Parathyroid adenoma (tissue), 2 donors: ENCODE results near the gene CRTC2.

Experiments
- H2AFZ ChIP-seq: fragments of 300-600 bp; sonication (generic); one replicate; pipeline ENCODE4 v1.7.0; 2017; ENCODE audit warnings: antibody characterized with exemption, mild to moderate bottlenecking
- H3K27ac ChIP-seq: fragments of 300-600 bp; sonication (generic); one replicate; pipeline ENCODE4 v1.7.0; 2017
- H3K27me3 ChIP-seq: fragments of 300-600 bp; sonication (generic); one replicate; pipeline ENCODE4 v1.7.0; 2017; ENCODE audit warnings: low read length; ENCODE audit not compliant: control insufficient read depth, insufficient read depth
- H3K36me3 ChIP-seq: fragments of 300-600 bp; sonication (generic); one replicate; pipeline ENCODE4 v1.7.0; 2017; ENCODE audit warnings: low read length; ENCODE audit not compliant: control insufficient read depth, insufficient read depth
- H3K4me1 ChIP-seq: fragments of 300-600 bp; sonication (generic); one replicate; pipeline ENCODE4 v1.7.0; 2017; ENCODE audit warnings: control low read depth
- H3K4me2 ChIP-seq: fragments of 300-600 bp; sonication (generic); one replicate; pipeline ENCODE4 v1.7.0; 2017; ENCODE audit warnings: low read length
- H3K4me3 ChIP-seq: fragments of 300-600 bp; sonication (generic); one replicate; pipeline ENCODE4 v1.7.0; 2017; ENCODE audit warnings: low read depth, low read length
- H3K79me2 ChIP-seq: fragments of 300-600 bp; sonication (generic); one replicate; pipeline ENCODE4 v1.7.0; 2017; ENCODE audit warnings: control low read depth
- H3K9ac ChIP-seq: fragments of 300-600 bp; sonication (generic); one replicate; pipeline ENCODE4 v1.7.0; 2017; ENCODE audit warnings: mild to moderate bottlenecking
- H3K9me3 ChIP-seq: fragments of 300-600 bp; sonication (generic); one replicate; pipeline ENCODE4 v1.7.0; 2017; ENCODE audit warnings: low read length; ENCODE audit not compliant: control insufficient read depth
- TF ChIP-seq, protein P1 (sequence below): fragments of 300-600 bp; sonication (generic); IDR thresholded peaks from one replicate; pipeline ENCODE4 v1.7.0; 2017; ENCODE audit warnings: antibody characterized with exemption, mild to moderate bottlenecking
- donor health status: primary hyperparathyroidism.

Gene CRTC2

DNA sequence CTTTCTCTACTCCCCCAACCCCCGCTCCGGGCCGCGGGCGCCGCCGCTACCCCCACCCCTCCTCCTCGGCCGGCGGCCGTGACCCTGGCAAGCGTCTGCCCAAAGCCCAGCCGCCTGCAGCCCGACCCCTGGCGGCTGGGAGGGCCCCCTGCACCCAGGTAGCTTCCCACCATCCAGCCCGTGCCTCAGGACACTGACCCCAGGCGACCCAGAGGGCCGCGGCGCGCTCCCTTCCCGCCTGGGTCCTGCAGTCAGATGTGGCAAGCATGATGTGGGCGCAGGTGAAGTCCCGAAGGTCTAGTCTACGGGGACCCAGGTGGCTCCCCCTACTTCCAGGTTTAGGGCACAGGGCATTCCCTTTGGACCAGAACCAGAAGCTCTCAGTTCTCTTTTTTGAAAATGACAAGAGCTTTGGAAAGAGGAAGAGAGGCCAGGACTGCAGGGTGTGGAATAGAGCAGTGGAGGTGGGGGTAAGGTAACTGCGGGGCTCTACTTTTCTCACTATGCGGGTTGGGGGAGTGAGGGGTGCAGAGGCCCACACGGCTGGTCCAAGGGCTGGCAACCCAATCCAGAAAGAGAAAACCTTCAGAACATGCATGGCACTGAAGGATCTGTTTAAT is 11.7 kb downstream of the CRTC2 start, which contains the start of gene DENND4B:
DENND4B (minus strand) TSS at position 97 of the 620 bp plus-strand sequence. CDS start 2,344 bp downstream, outside the sequence.
- no peaks in the 10 kb centered on the region for H3K9me3 ChIP-seq
- peak within 1 kb of the TSS; percentile 61 for H2AFZ ChIP-seq
- no peaks in the 10 kb centered on the region for H3K79me2 ChIP-seq
- peak within 1 kb of the TSS; percentile 80 for H3K27ac ChIP-seq
- TF ChIP-seq, protein P1, sequence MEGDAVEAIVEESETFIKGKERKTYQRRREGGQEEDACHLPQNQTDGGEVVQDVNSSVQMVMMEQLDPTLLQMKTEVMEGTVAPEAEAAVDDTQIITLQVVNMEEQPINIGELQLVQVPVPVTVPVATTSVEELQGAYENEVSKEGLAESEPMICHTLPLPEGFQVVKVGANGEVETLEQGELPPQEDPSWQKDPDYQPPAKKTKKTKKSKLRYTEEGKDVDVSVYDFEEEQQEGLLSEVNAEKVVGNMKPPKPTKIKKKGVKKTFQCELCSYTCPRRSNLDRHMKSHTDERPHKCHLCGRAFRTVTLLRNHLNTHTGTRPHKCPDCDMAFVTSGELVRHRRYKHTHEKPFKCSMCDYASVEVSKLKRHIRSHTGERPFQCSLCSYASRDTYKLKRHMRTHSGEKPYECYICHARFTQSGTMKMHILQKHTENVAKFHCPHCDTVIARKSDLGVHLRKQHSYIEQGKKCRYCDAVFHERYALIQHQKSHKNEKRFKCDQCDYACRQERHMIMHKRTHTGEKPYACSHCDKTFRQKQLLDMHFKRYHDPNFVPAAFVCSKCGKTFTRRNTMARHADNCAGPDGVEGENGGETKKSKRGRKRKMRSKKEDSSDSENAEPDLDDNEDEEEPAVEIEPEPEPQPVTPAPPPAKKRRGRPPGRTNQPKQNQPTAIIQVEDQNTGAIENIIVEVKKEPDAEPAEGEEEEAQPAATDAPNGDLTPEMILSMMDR: peak; percentile 89
- peak within 1 kb of the TSS; percentile 78 for H3K4me3 ChIP-seq
- no peaks in the 10 kb centered on the region for H3K27me3 ChIP-seq
- peak within 1 kb of the TSS; percentile 87 for H3K4me2 ChIP-seq
- no peaks in the 10 kb centered on the region for H3K36me3 ChIP-seq
- H3K4me1 ChIP-seq: no peaks in the 10 kb centered on the region
- H3K9ac ChIP-seq: no peak within 1 kb of the TSS

DNA sequence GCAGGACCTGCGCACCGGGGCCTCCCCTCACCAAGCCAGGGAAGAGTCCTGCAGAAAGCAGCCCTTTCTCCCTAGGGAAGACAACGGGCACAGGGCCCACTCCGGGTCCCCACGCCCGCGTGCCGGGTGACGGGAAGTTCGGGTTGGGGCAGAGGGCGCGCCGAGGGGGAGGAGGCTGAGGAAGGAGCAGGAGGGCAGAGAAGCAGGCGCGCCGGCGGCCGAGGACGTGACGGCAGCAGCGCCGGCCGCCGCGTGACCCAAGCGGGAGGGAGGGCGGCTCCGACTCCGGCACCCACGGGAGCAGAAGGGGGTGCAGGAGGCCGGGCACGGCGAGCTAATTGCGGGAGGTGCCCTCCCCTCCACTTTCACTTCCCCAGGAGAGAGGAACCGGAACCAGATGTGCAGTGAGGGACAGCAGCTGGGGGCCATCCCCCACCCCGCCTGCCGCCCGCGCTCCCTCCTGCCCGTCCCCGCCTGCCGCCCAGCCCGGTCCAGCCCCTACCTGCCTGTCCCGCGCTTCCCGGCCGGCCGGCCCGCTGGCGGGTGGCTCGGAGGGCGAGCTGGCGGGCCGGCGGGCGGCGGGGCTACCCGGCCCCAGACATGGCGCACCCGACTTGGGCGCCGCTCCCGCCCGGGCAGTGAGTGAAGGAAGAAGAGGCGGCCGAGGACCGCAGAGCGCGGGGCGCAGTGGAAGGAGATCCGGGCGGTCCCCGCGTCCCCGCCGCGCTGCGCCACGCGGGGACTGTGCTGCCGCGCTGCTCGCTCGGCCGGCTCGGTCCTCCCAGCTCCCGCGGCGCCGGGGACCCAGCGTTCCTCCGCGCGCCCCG is 12.4 kb downstream of the CRTC2 start:
- TF ChIP-seq, protein P1: no peak
- peak overlapping the region; percentile 87 for H3K4me2 ChIP-seq
- H3K9ac ChIP-seq: no peak overlapping the region
- H3K36me3 ChIP-seq: no peaks in the 10 kb centered on the region
- H3K4me1 ChIP-seq: no peaks in the 10 kb centered on the region
- H3K4me3 ChIP-seq: peak overlapping the region; percentile 78
- no peaks in the 10 kb centered on the region for H3K9me3 ChIP-seq
- peak overlapping the region; percentile 80 for H3K27ac ChIP-seq
- H3K27me3 ChIP-seq: no peaks in the 10 kb centered on the region
- H3K79me2 ChIP-seq: no peaks in the 10 kb centered on the region
- peak overlapping the region; percentile 61 for H2AFZ ChIP-seq

DNA sequence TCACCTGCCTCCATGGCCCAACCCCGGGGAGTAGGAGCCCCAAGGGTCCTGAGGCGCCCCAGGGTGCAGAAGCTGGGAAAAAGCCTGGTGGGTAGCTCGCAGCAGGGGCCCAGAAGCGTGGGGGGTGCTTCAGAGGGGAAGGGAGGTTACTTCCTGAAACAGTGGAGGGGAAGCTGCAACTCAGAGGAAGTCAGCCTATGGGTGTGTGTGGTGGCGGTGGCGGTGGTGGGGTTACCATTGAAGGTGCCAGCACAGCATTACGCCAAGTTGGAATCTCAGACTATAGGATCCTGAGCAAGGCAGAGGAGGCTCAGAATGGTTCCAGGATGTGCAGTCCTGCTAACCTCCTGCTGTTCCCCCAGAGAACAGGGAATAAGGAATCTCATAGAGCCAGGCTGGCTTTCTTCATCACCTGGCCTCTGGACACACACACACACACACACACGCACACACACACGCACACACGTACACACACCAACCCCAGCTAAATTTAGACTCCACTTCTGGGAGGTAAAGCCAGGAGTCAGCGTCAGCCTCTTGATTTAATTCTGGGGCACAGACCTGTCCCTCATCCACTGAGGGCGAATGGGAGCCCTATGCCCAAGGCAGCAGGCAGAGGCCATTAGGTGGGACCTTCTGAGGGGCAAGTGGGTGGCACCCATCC is 13.1 kb downstream of the CRTC2 start:
- H3K79me2 ChIP-seq: no peaks in the 10 kb centered on the region
- peak overlapping the region; percentile 78 for H3K4me3 ChIP-seq
- H3K27ac ChIP-seq: peak overlapping the region; percentile 80
- no peak overlapping the region for H3K9ac ChIP-seq
- peak overlapping the region; percentile 87 for H3K4me2 ChIP-seq
- H2AFZ ChIP-seq: peak overlapping the region; percentile 61
- H3K4me1 ChIP-seq: no peaks in the 10 kb centered on the region
- TF ChIP-seq, protein P1: no peak
- H3K9me3 ChIP-seq: no peaks in the 10 kb centered on the region
- no peaks in the 10 kb centered on the region for H3K27me3 ChIP-seq
- H3K36me3 ChIP-seq: no peaks in the 10 kb centered on the region

DNA sequence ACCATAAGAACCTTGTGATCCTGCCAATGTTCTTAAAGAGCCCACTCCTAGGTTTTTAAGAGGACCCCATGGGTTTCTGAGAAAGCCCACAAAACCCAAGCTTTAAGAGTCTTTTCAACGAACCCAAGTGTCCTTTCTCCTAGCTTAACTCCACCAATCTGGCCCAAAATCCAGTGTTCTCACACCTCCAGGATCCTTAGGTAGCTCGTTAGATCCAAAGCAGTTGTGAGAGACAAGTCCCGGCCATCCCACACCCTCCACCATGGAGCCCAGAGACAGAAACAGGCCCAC is 13.6 kb downstream of the CRTC2 start:
- peak overlapping the region; percentile 14 for H3K4me2 ChIP-seq
- no peaks in the 10 kb centered on the region for H3K79me2 ChIP-seq
- no peaks in the 10 kb centered on the region for H3K36me3 ChIP-seq
- no peaks in the 10 kb centered on the region for H3K9me3 ChIP-seq
- no peaks in the 10 kb centered on the region for H3K27me3 ChIP-seq
- TF ChIP-seq, protein P1: no peak
- peak overlapping the region; percentile 80 for H3K27ac ChIP-seq
- H2AFZ ChIP-seq: no peak overlapping the region
- no peak overlapping the region for H3K9ac ChIP-seq
- no peaks in the 10 kb centered on the region for H3K4me1 ChIP-seq
- peak overlapping the region; percentile 78 for H3K4me3 ChIP-seq
